ENCODE results near the gene KNOP1. TPM values are rescaled to one million over a fixed set of nuclear protein-coding genes. Genes with fewer than 3 reads are reported as not detected.
"Not testable (repeated sequence)": the region's sequence is repeated elsewhere in the genome, so short reads cannot be mapped to it uniquely, and the experiment has no call there.

Gene KNOP1
- total RNA-seq, 1 experiment from 2014 or later = 13.6 TPM

- no peak overlapping the region for H3K4me3 ChIP-seq (ENCODE audit: low read length)
- H3K36me3 ChIP-seq (ENCODE audit: low read depth, low read length) = no peaks in the 10 kb centered on the region
- H3K27me3 ChIP-seq (ENCODE audit: low read length) = no peaks in the 10 kb centered on the region
- no peak overlapping the region for H2AFZ ChIP-seq (ENCODE audit: low read length)
- no peaks in the 10 kb centered on the region for H3K9me2 ChIP-seq (replicated peaks; ENCODE audit: low read length)
- no peaks in the 10 kb centered on the region for H3F3A ChIP-seq (ENCODE audit: low read length, unreplicated experiment)
- POLR2A ChIA-PET (ENCODE audit: unreplicated experiment) = no interaction called here
- H4K20me1 ChIP-seq (ENCODE audit: low read length) = no peaks in the 10 kb centered on the region
- TF ChIP-seq EZH2phosphoT487 (IDR thresholded peaks at IDR 0.05; ENCODE audit: borderline replicate concordance, low read length) (no peak), CTCF (conservative IDR thresholded peaks at IDR 0.05; ENCODE audit: low read depth, low read length) (peak; percentile 51; the same call in 1 of the 2 replicates)
- DNase-seq = peak; percentile 46
- intact Hi-C loops (cut with micrococcal nuclease) = no loop called here
- H3K9ac ChIP-seq (ENCODE audit: low read length) = no peak overlapping the region
- no peaks in the 10 kb centered on the region for H3K79me2 ChIP-seq (ENCODE audit: low read length)
- BruUV-seq (replicated peaks) = no TSS peak
- H3K4me1 ChIP-seq (ENCODE audit: insufficient read depth, low read length) = peaks cover 3% of the 10 kb centered on the region; the same call in 1 of the 2 replicates
- peak; percentile 22; the same call in 1 of the 2 replicates for ATAC-seq
- no peaks in the 10 kb centered on the region for H3K9me3 ChIP-seq (ENCODE audit: low read length)
- CTCF ChIA-PET = interaction anchor here (0.6 kb wide), 1 partner anchor 207 kb away, joined by 5 read pairs; no protein-coding TSS in a partner anchor
- H3K4me2 ChIP-seq (ENCODE audit: low read length) = no peak overlapping the region
- no peak overlapping the region for H3K27ac ChIP-seq (ENCODE audit: low read length)
These were observed 37.1 kb downstream of the KNOP1 start for GRCh38 chr16:19680881-19681340.

DNA sequence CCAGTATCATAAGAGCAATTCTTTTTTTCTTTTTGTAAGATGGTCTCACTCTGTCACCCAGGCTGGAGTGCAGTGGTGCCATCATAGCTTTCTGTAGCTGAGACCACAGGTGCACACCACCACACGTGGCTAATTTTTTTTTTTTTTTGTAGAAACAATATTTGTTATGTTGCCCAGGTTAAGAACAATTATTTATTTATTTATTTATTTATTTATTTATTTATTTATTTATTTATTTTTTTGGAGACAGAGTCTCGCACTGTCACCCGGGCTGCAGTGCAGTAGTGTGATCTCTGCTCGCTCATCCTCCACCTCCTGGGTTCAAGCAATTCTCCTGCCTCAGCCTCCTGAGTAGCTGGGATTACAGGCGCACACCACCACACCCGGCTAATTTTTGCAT, 38.7 kb downstream of the KNOP1 start:
- intact Hi-C loops (cut with micrococcal nuclease); POLR2A ChIA-PET (ENCODE audit: unreplicated experiment); H3K9me3 ChIP-seq (ENCODE audit: low read length); H2AFZ ChIP-seq (ENCODE audit: low read length); H3K9ac ChIP-seq (ENCODE audit: low read length); H3K9me2 ChIP-seq (replicated peaks; ENCODE audit: low read length); H4K20me1 ChIP-seq (ENCODE audit: low read length); H3F3A ChIP-seq (ENCODE audit: low read length, unreplicated experiment); H3K4me3 ChIP-seq (ENCODE audit: low read length); BruUV-seq (replicated peaks); ATAC-seq; H3K27ac ChIP-seq (ENCODE audit: low read length); H3K27me3 ChIP-seq (ENCODE audit: low read length); H3K36me3 ChIP-seq (ENCODE audit: low read depth, low read length); DNase-seq; H3K79me2 ChIP-seq (ENCODE audit: low read length); CTCF ChIA-PET; H3K4me1 ChIP-seq (ENCODE audit: insufficient read depth, low read length); H3K4me2 ChIP-seq (ENCODE audit: low read length): not testable (repeated sequence)

- DNase-seq (no peak), ATAC-seq (no peak)
- Histone ChIP-seq H3K4me1 (ENCODE audit: insufficient read depth, low read length) (peaks cover 3% of the 10 kb centered on the region; the same call in 1 of the 2 replicates), H3K36me3 (ENCODE audit: low read depth, low read length) (no peaks in the 10 kb centered on the region), H3K4me2 (ENCODE audit: low read length) (no peak overlapping the region), H3F3A (ENCODE audit: low read length, unreplicated experiment) (no peaks in the 10 kb centered on the region), H3K4me3 (ENCODE audit: low read length) (no peak overlapping the region), H3K9me3 (ENCODE audit: low read length) (no peaks in the 10 kb centered on the region), H2AFZ (ENCODE audit: low read length) (no peak overlapping the region), H3K9me2 (replicated peaks; ENCODE audit: low read length) (no peaks in the 10 kb centered on the region), H3K27ac (ENCODE audit: low read length) (no peak overlapping the region), H3K79me2 (ENCODE audit: low read length) (no peaks in the 10 kb centered on the region), H4K20me1 (ENCODE audit: low read length) (no peaks in the 10 kb centered on the region), H3K9ac (ENCODE audit: low read length) (no peak overlapping the region), H3K27me3 (ENCODE audit: low read length) (no peaks in the 10 kb centered on the region)
- no peak for TF ChIP-seq EZH2 (IDR thresholded peaks at IDR 0.05; ENCODE audit: low read length, unreplicated experiment)
- TF ChIP-seq CTCF (conservative IDR thresholded peaks at IDR 0.05; ENCODE audit: low read depth, low read length) = no peak
- no peak for TF ChIP-seq EZH2phosphoT487 (IDR thresholded peaks at IDR 0.05; ENCODE audit: borderline replicate concordance, low read length)
- BruUV-seq (replicated peaks) = no TSS peak
- intact Hi-C loops (cut with micrococcal nuclease) = no loop called here
- ChIA-PET CTCF (no interaction called here), POLR2A (ENCODE audit: unreplicated experiment) (no interaction called here)
These were observed 39.2 kb downstream of the KNOP1 start for GRCh38 chr16:19678804-19679203.

All from PC-3 (cell line).